B cell (primary cell): Measurements from ENCODE around the gene CDYL2.

Experiments used
- CTCF ChIP-seq: fragments of 200-600 bp; IDR thresholded peaks from one replicate; pipeline ENCODE4 v1.8.0; 2022; ENCODE audit warnings: antibody characterized with exemption, mild to moderate bottlenecking
- EZH2 ChIP-seq: IDR thresholded peaks from 2 replicates; pipeline ENCODE4 v1.6.1; 2012; ENCODE audit warnings: borderline replicate concordance, low read depth, mild to moderate bottlenecking, moderate library complexity, low read length; ENCODE audit not compliant: insufficient read depth, poor library complexity, severe bottlenecking

DNA sequence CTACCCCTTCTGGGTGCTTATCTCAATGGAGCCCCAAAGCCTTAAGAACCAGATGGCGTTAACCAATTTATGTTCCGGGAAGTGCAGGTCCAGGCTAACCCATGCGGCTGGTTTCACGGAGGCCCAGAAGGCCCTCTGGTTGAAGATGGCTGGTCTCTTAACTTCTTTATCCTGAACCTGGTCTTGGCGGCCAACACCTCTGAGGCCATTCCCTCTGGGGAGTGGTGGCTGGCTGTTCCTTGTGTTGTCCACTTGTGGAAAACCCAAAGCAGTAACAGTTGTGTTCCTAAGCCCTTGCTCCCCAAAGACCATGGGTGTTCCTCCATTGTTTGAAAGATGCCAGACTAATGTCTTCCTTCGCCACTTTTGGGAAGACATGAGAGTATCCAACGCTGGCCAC, 1.5 kb downstream of the CDYL2 start:
- no peak for TF ChIP-seq CTCF
- no peak for TF ChIP-seq EZH2
